ENCODE measurements around the gene WWTR1. TPM values are rescaled to one million over a fixed set of nuclear protein-coding genes. Genes with fewer than 3 reads are reported as not detected.

The WWTR1 gene
- total and polyA plus RNA-seq, 2 donors (not counting 3 experiments of a cell fraction or from before 2014, with no cell fraction given), result 210 to 341 TPM

GRCh38 chr3:149705416-149705815, 47.6 kb upstream of the WWTR1 start:
- no peaks in the 10 kb centered on the region for H3K4me1 ChIP-seq (ENCODE audit: control insufficient read depth, extremely low read depth, insufficient read depth, low read length)
- dilution Hi-C loops (cut with MboI; ENCODE audit: extremely low pct_ligation_motif_present, low sequenced_read_pairs) (no loop called here), intact Hi-C loops (cut with micrococcal nuclease) (no loop called here)
- H3K4me2 ChIP-seq (ENCODE audit: insufficient read depth, low read length), result no peak overlapping the region
- H3K36me3 ChIP-seq (ENCODE audit: control insufficient read depth in 2 of 2, extremely low read depth in 1 of 2, insufficient read depth in 2 of 2, low read length in 2 of 2), result no peaks in the 10 kb centered on the region
- H3K27me3 ChIP-seq (ENCODE audit: control insufficient read depth in 2 of 2, insufficient read depth in 2 of 2, low read length in 2 of 2), result no peaks in the 10 kb centered on the region
- no peak for DNase-seq (ENCODE audit: low read depth, low spot score)
- H3K79me2 ChIP-seq (ENCODE audit: control insufficient read depth, insufficient read depth, low read length), result no peaks in the 10 kb centered on the region
- H3K27ac ChIP-seq (ENCODE audit: insufficient read depth, low read depth, low read length), result no peak overlapping the region
- H3K9ac ChIP-seq (replicated peaks; ENCODE audit: extremely low read depth, insufficient read depth, low read length), result no peak overlapping the region
- H3K9me3 ChIP-seq (replicated peaks; ENCODE audit: control insufficient read depth, insufficient read depth, low read length), result no peaks in the 10 kb centered on the region
- no peak for FAIRE-seq
- no peak overlapping the region for H3K4me3 ChIP-seq (replicated peaks in 1 of 3; ENCODE audit: insufficient read depth in 1 of 3, low read depth in 1 of 3, low read length in 3 of 3)
- H3K9me1 ChIP-seq (replicated peaks; ENCODE audit: control insufficient read depth, extremely low read depth, insufficient read depth, low read length), result no peaks in the 10 kb centered on the region
- no peak overlapping the region for H2AFZ ChIP-seq (ENCODE audit: low read depth, low read length)
- TF ChIP-seq FOS (IDR thresholded peaks at IDR 0.05; ENCODE audit: borderline replicate concordance, insufficient read depth, low read length) (no peak), POLR2AphosphoS5 (IDR thresholded peaks at IDR 0.05; ENCODE audit: insufficient read depth, low read depth, low read length) (no peak), MYC (IDR thresholded peaks at IDR 0.05; ENCODE audit: low read depth, low read length) (no peak), EZH2 (IDR thresholded peaks at IDR 0.05; ENCODE audit: borderline replicate concordance, low read depth, low read length, severe bottlenecking) (no peak), JUN (IDR thresholded peaks at IDR 0.05; ENCODE audit: borderline replicate concordance, insufficient read depth, insufficient read length, low read depth) (no peak), GATA2 (IDR thresholded peaks at IDR 0.05; ENCODE audit: insufficient read depth, insufficient read length, low read depth, low read length) (no peak), POLR2A (IDR thresholded peaks at IDR 0.05; ENCODE audit: low read depth, low read length) (no peak)
- TF ChIP-seq, protein P1, sequence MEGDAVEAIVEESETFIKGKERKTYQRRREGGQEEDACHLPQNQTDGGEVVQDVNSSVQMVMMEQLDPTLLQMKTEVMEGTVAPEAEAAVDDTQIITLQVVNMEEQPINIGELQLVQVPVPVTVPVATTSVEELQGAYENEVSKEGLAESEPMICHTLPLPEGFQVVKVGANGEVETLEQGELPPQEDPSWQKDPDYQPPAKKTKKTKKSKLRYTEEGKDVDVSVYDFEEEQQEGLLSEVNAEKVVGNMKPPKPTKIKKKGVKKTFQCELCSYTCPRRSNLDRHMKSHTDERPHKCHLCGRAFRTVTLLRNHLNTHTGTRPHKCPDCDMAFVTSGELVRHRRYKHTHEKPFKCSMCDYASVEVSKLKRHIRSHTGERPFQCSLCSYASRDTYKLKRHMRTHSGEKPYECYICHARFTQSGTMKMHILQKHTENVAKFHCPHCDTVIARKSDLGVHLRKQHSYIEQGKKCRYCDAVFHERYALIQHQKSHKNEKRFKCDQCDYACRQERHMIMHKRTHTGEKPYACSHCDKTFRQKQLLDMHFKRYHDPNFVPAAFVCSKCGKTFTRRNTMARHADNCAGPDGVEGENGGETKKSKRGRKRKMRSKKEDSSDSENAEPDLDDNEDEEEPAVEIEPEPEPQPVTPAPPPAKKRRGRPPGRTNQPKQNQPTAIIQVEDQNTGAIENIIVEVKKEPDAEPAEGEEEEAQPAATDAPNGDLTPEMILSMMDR (IDR thresholded peaks at IDR 0.05; ENCODE audit: extremely low read depth in 1 of 2, insufficient read depth in 1 of 2, low read depth in 1 of 2, low read length in 2 of 2), result no peak
- TF ChIP-seq, protein P2, sequence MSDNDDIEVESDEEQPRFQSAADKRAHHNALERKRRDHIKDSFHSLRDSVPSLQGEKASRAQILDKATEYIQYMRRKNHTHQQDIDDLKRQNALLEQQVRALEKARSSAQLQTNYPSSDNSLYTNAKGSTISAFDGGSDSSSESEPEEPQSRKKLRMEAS (IDR thresholded peaks at IDR 0.05; ENCODE audit: insufficient read depth, insufficient read length), result no peak
- CTCF ChIA-PET, result interaction anchor here (1.0 to 2.1 kb wide), 7 partner anchors 11 to 175 kb away, joined by 3 to 17 read pairs (median 4); partner anchors contain the start of gene COMMD2
- no peaks in the 10 kb centered on the region for H4K20me1 ChIP-seq (replicated peaks; ENCODE audit: control insufficient read depth, extremely low read depth, insufficient read depth, low read length)
- POLR2A ChIA-PET, result no interaction called here
- no TSS peak for BruUV-seq (replicated peaks)
